ENCODE results near the gene KIAA1210. TPM values are rescaled to one million over a fixed set of nuclear protein-coding genes. Genes with fewer than 3 reads are reported as not detected.
A peak's percentile ranks its signal among the peaks of the same experiment; 100 is the strongest.

KIAA1210 gene
- total RNA-seq, 6 experiments from 2014 or later = 0.02 TPM; not detected in 5

- H3K36me3 ChIP-seq = no peaks in the 10 kb centered on the region
- no peak for DNase-seq
- no peaks in the 10 kb centered on the region for H3K4me1 ChIP-seq
- no peaks in the 10 kb centered on the region for H3K9me3 ChIP-seq
- ATAC-seq = no peak
- no peak overlapping the region for H3K4me3 ChIP-seq
- TF ChIP-seq CTCF (IDR thresholded peaks at IDR 0.05) = no peak
- TF ChIP-seq POLR2A (IDR thresholded peaks at IDR 0.05) = no peak
- H3K27me3 ChIP-seq = no peaks in the 10 kb centered on the region
- intact Hi-C loops (cut with DNase I) = no loop called here
- H3K27ac ChIP-seq = no peak overlapping the region
- WGBS (ENCODE audit: insufficient coverage, low coverage, low lambda C conversion rate, missing lambda C conversion rate) = 78% methylated on average over 1 of the region's 1 CpG
Measured at GRCh38 chrX:119082278-119082677, 45.3 kb downstream of the KIAA1210 start.

- Histone ChIP-seq H3K27ac (no peak overlapping the region), H3K4me1 (no peaks in the 10 kb centered on the region), H3K9me3 (no peaks in the 10 kb centered on the region), H3K4me3 (no peak overlapping the region), H3K27me3 (no peaks in the 10 kb centered on the region), H3K36me3 (no peaks in the 10 kb centered on the region)
- ATAC-seq (no peak), DNase-seq (no peak)
- TF ChIP-seq CTCF (IDR thresholded peaks at IDR 0.05) = no peak
- TF ChIP-seq POLR2A (IDR thresholded peaks at IDR 0.05) = no peak
- intact Hi-C loops (cut with DNase I) = no loop called here
- WGBS (ENCODE audit: insufficient coverage, low coverage, low lambda C conversion rate, missing lambda C conversion rate) = 56% methylated on average over 3 of the region's 3 CpGs
Measured at GRCh38 chrX:119075270-119076025, 52.2 kb downstream of the KIAA1210 start.

- H3K4me3 ChIP-seq = no peak overlapping the region
- no peaks in the 10 kb centered on the region for H3K27me3 ChIP-seq
- ATAC-seq (peak in 1 of 4 donors; percentile 16), DNase-seq (no peak)
- no peak for TF ChIP-seq POLR2A (IDR thresholded peaks at IDR 0.05)
- TF ChIP-seq CTCF (IDR thresholded peaks at IDR 0.05) = no peak
- 68% methylated on average over 8 of the region's 19 CpGs for WGBS (ENCODE audit: insufficient coverage, low coverage, low lambda C conversion rate, missing lambda C conversion rate)
- H3K9me3 ChIP-seq = no peaks in the 10 kb centered on the region
- no peak overlapping the region for H3K27ac ChIP-seq
- no peaks in the 10 kb centered on the region for H3K36me3 ChIP-seq
- no peaks in the 10 kb centered on the region for H3K4me1 ChIP-seq
- intact Hi-C loops (cut with DNase I) = no loop called here
Measured at GRCh38 chrX:119073911-119074310, 53.7 kb downstream of the KIAA1210 start.

GRCh38 chrX:119073200-119073905 is 54.3 kb downstream of the KIAA1210 start:
- H3K4me1 ChIP-seq = no peaks in the 10 kb centered on the region
- intact Hi-C loops (cut with DNase I) = no loop called here
- no peaks in the 10 kb centered on the region for H3K9me3 ChIP-seq
- H3K36me3 ChIP-seq = no peaks in the 10 kb centered on the region
- no peak overlapping the region for H3K4me3 ChIP-seq
- DNase-seq (no peak), ATAC-seq (peak in 1 of 4 donors; percentile 20)
- no peaks in the 10 kb centered on the region for H3K27me3 ChIP-seq
- H3K27ac ChIP-seq = no peak overlapping the region
- TF ChIP-seq CTCF (IDR thresholded peaks at IDR 0.05) = no peak
- no peak for TF ChIP-seq POLR2A (IDR thresholded peaks at IDR 0.05)
- WGBS (ENCODE audit: insufficient coverage, low coverage, low lambda C conversion rate, missing lambda C conversion rate) = 86% methylated on average over 2 of the region's 43 CpGs

Data from right lobe of liver (tissue), 6 donors.